ENCODE measurements around the gene SPHK2. TPM values are rescaled to one million over a fixed set of nuclear protein-coding genes. Genes with fewer than 3 reads are reported as not detected.
"Not testable (repeated sequence)": the region's sequence is repeated elsewhere in the genome, so short reads cannot be mapped to it uniquely, and the experiment has no call there.

The SPHK2 gene
- polyA plus RNA-seq, 1 experiment = 4.6 TPM

- ChIA-PET CTCF (interaction anchor here (2.2 to 2.4 kb wide), 2 partner anchors 11 to 18 kb away, joined by 5 to 7 read pairs; partner anchors contain the start of gene CA11), POLR2A (interaction anchor here (0.6 to 1.1 kb wide), 4 partner anchors 20 to 108 kb away, joined by 3 to 12 read pairs (median 4); partner anchors contain the start of genes RPL18 and SPHK2)
- no peak overlapping the region for H3K4me3 ChIP-seq (ENCODE audit: low read depth, low read length)
- no peaks in the 10 kb centered on the region for H3K27me3 ChIP-seq (ENCODE audit: control insufficient read depth, insufficient read depth, low read length)
- peak overlapping the region; percentile 62 for H3K27ac ChIP-seq (ENCODE audit: low read depth, low read length)
- TF ChIP-seq CTCF (IDR thresholded peaks at IDR 0.05; ENCODE audit: low read depth, low read length) = no peak
- no peaks in the 10 kb centered on the region for H3K9me3 ChIP-seq (ENCODE audit: control insufficient read depth, insufficient read depth, low read length)
- peak; percentile 83 for DNase-seq (ENCODE audit: low read depth, low spot score)
Measured at GRCh38 chr19:48656840-48657474, 37.7 kb downstream of the SPHK2 start.

GRCh38 chr19:48657828-48658227 lies 38.5 kb downstream of the SPHK2 start:
- ChIA-PET CTCF (interaction anchor here (2.2 to 2.4 kb wide), 2 partner anchors 12 to 17 kb away, joined by 5 to 7 read pairs; partner anchors contain the start of gene CA11), POLR2A (interaction anchor here (0.6 to 1.1 kb wide), 2 partner anchors 21 to 39 kb away, joined by 3 to 5 read pairs; partner anchors contain the start of genes RPL18 and SPHK2)
- H3K4me3 ChIP-seq (ENCODE audit: low read depth, low read length); DNase-seq (ENCODE audit: low read depth, low spot score); H3K9me3 ChIP-seq (ENCODE audit: control insufficient read depth, insufficient read depth, low read length); H3K27ac ChIP-seq (ENCODE audit: low read depth, low read length); H3K27me3 ChIP-seq (ENCODE audit: control insufficient read depth, insufficient read depth, low read length): not testable (repeated sequence)

- ChIA-PET CTCF (interaction anchor here (2.2 kb wide), 1 partner anchor 17 kb away, joined by 5 read pairs; no protein-coding TSS in a partner anchor), POLR2A (interaction anchor here (0.6 kb wide), 1 partner anchor 101 kb away, joined by 3 read pairs; no protein-coding TSS in a partner anchor)
- Histone ChIP-seq H3K27ac (ENCODE audit: low read depth, low read length) (no peak overlapping the region), H3K4me3 (ENCODE audit: low read depth, low read length) (no peak overlapping the region), H3K27me3 (ENCODE audit: control insufficient read depth, insufficient read depth, low read length) (no peaks in the 10 kb centered on the region), H3K9me3 (ENCODE audit: control insufficient read depth, insufficient read depth, low read length) (no peaks in the 10 kb centered on the region)
- no peak for DNase-seq (ENCODE audit: low read depth, low spot score)
- no peak for TF ChIP-seq CTCF (IDR thresholded peaks at IDR 0.05; ENCODE audit: low read depth, low read length)
Measured at GRCh38 chr19:48658483-48658882, 39.2 kb downstream of the SPHK2 start.

GRCh38 chr19:48659768-48660167 lies 40.5 kb downstream of the SPHK2 start:
- CTCF ChIA-PET = no interaction called here
- Histone ChIP-seq H3K27ac (ENCODE audit: low read depth, low read length) (no peak overlapping the region), H3K27me3 (ENCODE audit: control insufficient read depth, insufficient read depth, low read length) (no peaks in the 10 kb centered on the region), H3K4me3 (ENCODE audit: low read depth, low read length) (no peak overlapping the region), H3K9me3 (ENCODE audit: control insufficient read depth, insufficient read depth, low read length) (no peaks in the 10 kb centered on the region)
- DNase-seq (ENCODE audit: low read depth, low spot score) = no peak
- POLR2A ChIA-PET = no interaction called here
- no peak for TF ChIP-seq CTCF (IDR thresholded peaks at IDR 0.05; ENCODE audit: low read depth, low read length)

GRCh38 chr19:48660852-48661710 lies 41.8 kb downstream of the SPHK2 start:
- Histone ChIP-seq H3K27ac (ENCODE audit: low read depth, low read length) (no peak overlapping the region), H3K9me3 (ENCODE audit: control insufficient read depth, insufficient read depth, low read length) (no peaks in the 10 kb centered on the region), H3K4me3 (ENCODE audit: low read depth, low read length) (no peak overlapping the region), H3K27me3 (ENCODE audit: control insufficient read depth, insufficient read depth, low read length) (no peaks in the 10 kb centered on the region)
- ChIA-PET POLR2A (no interaction called here), CTCF (interaction anchor here (1.0 kb wide), 1 partner anchor 15 kb away, joined by 3 read pairs; no protein-coding TSS in a partner anchor)
- no peak for TF ChIP-seq CTCF (IDR thresholded peaks at IDR 0.05; ENCODE audit: low read depth, low read length)
- no peak for DNase-seq (ENCODE audit: low read depth, low spot score)

All from AG04450 (cell line).